NB4 (cell line): ENCODE results near the gene SLAIN2.

ENCODE experiments used
- CTCF ChIP-seq: IDR thresholded peaks from one replicate; pipeline ENCODE4 v1.5.1; 2012; ENCODE audit warnings: low read depth, low read length
- POLR2A ChIP-seq: IDR thresholded peaks from 2 replicates; pipeline ENCODE4 v1.6.1; 2011; ENCODE audit warnings: mild to moderate bottlenecking; ENCODE audit not compliant: insufficient read length; ENCODE audit errors: extremely low read depth

GRCh38 chr4:48470137-48470536 is 128.8 kb downstream of the SLAIN2 start:
- TF ChIP-seq CTCF (no peak), POLR2A (no peak)
